ENCODE results near the gene FCHSD2.

Gene FCHSD2

DNA sequence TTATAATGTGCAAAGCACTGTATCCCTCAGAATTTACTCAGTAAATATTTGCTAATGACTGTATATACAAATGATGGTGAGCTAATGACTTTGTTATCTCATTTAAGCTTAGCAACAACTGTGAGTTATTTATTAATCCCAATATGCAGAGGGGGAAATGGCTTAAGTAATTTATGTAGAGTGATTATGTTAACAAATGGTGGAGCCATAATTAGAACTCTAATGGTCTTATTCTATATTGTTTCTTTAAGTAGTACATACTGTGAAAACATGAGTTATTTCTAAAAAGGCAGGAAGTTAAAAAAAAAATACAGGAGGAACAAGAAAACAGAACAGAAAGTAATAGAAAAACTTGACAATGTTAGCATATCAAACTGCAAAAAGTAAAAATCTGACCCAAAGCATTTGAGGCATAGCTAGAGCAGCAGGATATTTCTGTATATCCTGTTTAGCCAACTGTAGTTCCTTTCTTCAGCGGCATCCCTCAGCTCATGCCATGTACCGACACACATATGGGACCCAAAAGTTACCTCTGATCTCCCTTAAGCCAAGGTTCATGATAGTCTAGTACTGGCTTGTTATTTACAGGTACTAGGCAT lies 94.2 kb downstream of the FCHSD2 start:
- no peak for DNase-seq (ENCODE audit: extremely low spot score)
- ChIA-PET CTCF (interaction anchor here (0.7 to 1.5 kb wide), 2 partner anchors 144 to 189 kb away, joined by 7 to 14 read pairs; no protein-coding TSS in a partner anchor), POLR2A (no interaction called here)
- no peak for TF ChIP-seq SP1 (IDR thresholded peaks at IDR 0.05)
- TF ChIP-seq FOXA1 (IDR thresholded peaks at IDR 0.05): no peak
- no peak for TF ChIP-seq TARDBP (IDR thresholded peaks at IDR 0.05)
- no peak for TF ChIP-seq ARNT (IDR thresholded peaks at IDR 0.05)
- TF ChIP-seq BHLHE40 (IDR thresholded peaks at IDR 0.05; ENCODE audit: borderline replicate concordance): no peak
- no peak for TF ChIP-seq CTBP1 (IDR thresholded peaks at IDR 0.05; ENCODE audit: borderline replicate concordance)
- no peak for TF ChIP-seq FOXK2 (IDR thresholded peaks at IDR 0.05)
- no peak for TF ChIP-seq NFRKB (IDR thresholded peaks at IDR 0.05)
- no peak for TF ChIP-seq LEF1 (IDR thresholded peaks at IDR 0.05; ENCODE audit: borderline replicate concordance)

DNA sequence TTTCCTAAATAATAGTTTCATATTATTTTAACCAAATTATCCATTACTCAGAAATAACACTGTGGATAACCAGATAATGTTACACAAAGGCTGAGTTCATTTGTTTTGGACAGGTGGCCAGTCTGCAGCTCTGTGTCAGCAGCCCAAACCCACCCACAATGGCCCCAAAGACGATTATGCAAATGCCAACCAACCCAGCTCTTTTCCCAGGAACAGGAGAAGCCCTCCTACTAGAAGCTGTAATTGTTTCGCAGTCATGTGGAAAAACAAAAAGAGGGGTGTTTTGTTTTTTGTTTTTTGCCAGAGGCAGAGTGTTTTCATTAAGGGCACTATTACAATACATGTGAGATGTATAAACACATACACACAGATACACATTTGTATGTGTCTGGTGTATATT lies 102.1 kb downstream of the FCHSD2 start:
- no peak for TF ChIP-seq SUZ12 (IDR thresholded peaks at IDR 0.05)
- no peak for TF ChIP-seq NFRKB (IDR thresholded peaks at IDR 0.05)
- TF ChIP-seq SP1 (IDR thresholded peaks at IDR 0.05): no peak
- no peak for TF ChIP-seq ELF4 (IDR thresholded peaks at IDR 0.05)
- TF ChIP-seq TARDBP (IDR thresholded peaks at IDR 0.05): no peak
- no peak for TF ChIP-seq FOXA1 (IDR thresholded peaks at IDR 0.05)
- no peak for TF ChIP-seq CTBP1 (IDR thresholded peaks at IDR 0.05; ENCODE audit: borderline replicate concordance)
- TF ChIP-seq, protein P1, sequence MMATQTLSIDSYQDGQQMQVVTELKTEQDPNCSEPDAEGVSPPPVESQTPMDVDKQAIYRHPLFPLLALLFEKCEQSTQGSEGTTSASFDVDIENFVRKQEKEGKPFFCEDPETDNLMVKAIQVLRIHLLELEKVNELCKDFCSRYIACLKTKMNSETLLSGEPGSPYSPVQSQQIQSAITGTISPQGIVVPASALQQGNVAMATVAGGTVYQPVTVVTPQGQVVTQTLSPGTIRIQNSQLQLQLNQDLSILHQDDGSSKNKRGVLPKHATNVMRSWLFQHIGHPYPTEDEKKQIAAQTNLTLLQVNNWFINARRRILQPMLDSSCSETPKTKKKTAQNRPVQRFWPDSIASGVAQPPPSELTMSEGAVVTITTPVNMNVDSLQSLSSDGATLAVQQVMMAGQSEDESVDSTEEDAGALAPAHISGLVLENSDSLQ (IDR thresholded peaks at IDR 0.05): no peak
- no peak for TF ChIP-seq ARNT (IDR thresholded peaks at IDR 0.05)
- no peak for TF ChIP-seq LEF1 (IDR thresholded peaks at IDR 0.05; ENCODE audit: borderline replicate concordance)
- no peak for TF ChIP-seq ZNF384 (IDR thresholded peaks at IDR 0.05)
- TF ChIP-seq FOXK2 (IDR thresholded peaks at IDR 0.05): no peak
- no peak for TF ChIP-seq HDGF (IDR thresholded peaks at IDR 0.05; ENCODE audit: borderline replicate concordance)
- TF ChIP-seq FOXM1 (IDR thresholded peaks at IDR 0.05; ENCODE audit: borderline replicate concordance): no peak
- ChIA-PET CTCF (no interaction called here), POLR2A (no interaction called here)
- no peak for DNase-seq (ENCODE audit: extremely low spot score)

DNA sequence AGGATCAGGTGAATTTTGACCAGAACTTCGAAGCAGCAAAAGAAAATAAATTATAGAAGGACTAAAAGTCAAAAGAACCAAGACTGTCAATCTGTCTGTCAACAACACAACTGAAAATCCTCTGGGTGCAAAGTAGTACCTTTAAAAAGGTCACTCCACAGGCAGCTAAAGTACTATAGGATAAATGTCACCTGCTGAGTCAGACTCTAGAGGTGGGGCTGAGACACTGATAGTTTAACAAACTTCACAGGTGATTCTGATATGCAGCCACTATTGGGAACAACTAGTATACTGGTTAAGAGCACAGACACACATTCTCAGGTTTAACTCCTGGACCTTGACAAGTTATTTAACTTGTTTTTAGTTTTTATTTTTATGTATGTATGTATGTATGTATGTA lies 107.3 kb downstream of the FCHSD2 start:
- POLR2A ChIA-PET: no interaction called here
- CTCF ChIA-PET: interaction anchor here (0.7 kb wide), 1 partner anchor 207 kb away, joined by 3 read pairs; no protein-coding TSS in a partner anchor
- TF ChIP-seq TARDBP (IDR thresholded peaks at IDR 0.05) (no peak), ZNF384 (IDR thresholded peaks at IDR 0.05) (no peak), L3MBTL2 (conservative IDR thresholded peaks at IDR 0.05) (no peak), HDGF (IDR thresholded peaks at IDR 0.05; ENCODE audit: borderline replicate concordance) (no peak), ELF4 (IDR thresholded peaks at IDR 0.05) (no peak), BHLHE40 (IDR thresholded peaks at IDR 0.05; ENCODE audit: borderline replicate concordance) (no peak), NFRKB (IDR thresholded peaks at IDR 0.05) (no peak), SP1 (IDR thresholded peaks at IDR 0.05) (no peak)
- TF ChIP-seq, protein P1 (IDR thresholded peaks at IDR 0.05): no peak
- no peak for DNase-seq (ENCODE audit: extremely low spot score)

DNA sequence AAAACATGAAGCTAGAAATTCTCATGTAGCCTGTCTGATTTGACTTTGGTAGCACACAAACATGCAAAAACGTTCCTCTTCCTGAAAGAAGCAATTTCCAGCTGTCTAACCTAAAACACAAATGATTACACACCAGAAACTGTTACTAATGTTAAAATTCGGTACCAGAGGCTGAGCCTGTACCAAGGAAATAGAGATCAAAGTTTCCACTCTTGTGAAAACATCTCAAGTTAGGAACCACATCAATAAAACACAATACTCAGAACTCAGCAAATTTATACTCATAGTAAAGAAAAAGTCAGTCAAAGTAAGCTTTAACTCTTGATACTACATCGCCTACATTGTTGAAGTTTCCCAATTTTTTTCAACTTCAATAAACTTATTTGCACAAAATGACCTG lies 107.8 kb downstream of the FCHSD2 start:
- CTCF ChIA-PET: interaction anchor here (0.7 kb wide), 1 partner anchor 208 kb away, joined by 3 read pairs; no protein-coding TSS in a partner anchor
- TF ChIP-seq SUZ12 (IDR thresholded peaks at IDR 0.05) (no peak), FOXM1 (IDR thresholded peaks at IDR 0.05; ENCODE audit: borderline replicate concordance) (no peak), NFRKB (IDR thresholded peaks at IDR 0.05) (no peak), ZNF384 (IDR thresholded peaks at IDR 0.05) (no peak), FOXK2 (IDR thresholded peaks at IDR 0.05) (no peak), LEF1 (IDR thresholded peaks at IDR 0.05; ENCODE audit: borderline replicate concordance) (no peak), CTBP1 (IDR thresholded peaks at IDR 0.05; ENCODE audit: borderline replicate concordance) (no peak), HDGF (IDR thresholded peaks at IDR 0.05; ENCODE audit: borderline replicate concordance) (no peak), BHLHE40 (IDR thresholded peaks at IDR 0.05; ENCODE audit: borderline replicate concordance) (no peak), L3MBTL2 (conservative IDR thresholded peaks at IDR 0.05) (no peak), TARDBP (IDR thresholded peaks at IDR 0.05) (no peak), FOXA1 (IDR thresholded peaks at IDR 0.05) (no peak), SP1 (IDR thresholded peaks at IDR 0.05) (no peak), ELF4 (IDR thresholded peaks at IDR 0.05) (no peak), ARNT (IDR thresholded peaks at IDR 0.05) (no peak)
- TF ChIP-seq, protein P1 (IDR thresholded peaks at IDR 0.05): no peak
- no peak for DNase-seq (ENCODE audit: extremely low spot score)
- POLR2A ChIA-PET: no interaction called here

DNA sequence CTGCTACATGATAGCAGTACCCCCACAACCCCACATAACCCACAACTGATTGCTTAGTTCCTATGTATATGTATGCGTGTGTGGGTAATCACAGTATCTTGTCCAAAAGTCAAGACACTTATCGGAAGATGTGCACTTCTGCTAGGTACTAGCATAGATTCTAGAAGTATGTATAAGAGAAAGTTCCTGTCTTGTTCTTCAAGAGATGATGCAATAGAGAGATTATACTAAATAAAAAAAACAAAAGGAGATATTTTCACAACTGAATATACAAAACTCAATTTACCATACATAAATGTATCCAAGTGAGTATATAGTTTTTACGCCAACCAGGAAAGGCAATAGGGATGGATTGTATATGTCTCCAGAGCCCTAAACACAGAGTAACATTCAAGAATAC lies 112.0 kb downstream of the FCHSD2 start:
- no peak for DNase-seq (ENCODE audit: extremely low spot score)
- ChIA-PET CTCF (no interaction called here), POLR2A (no interaction called here)
- TF ChIP-seq FOXA1 (IDR thresholded peaks at IDR 0.05): no peak
- TF ChIP-seq LEF1 (IDR thresholded peaks at IDR 0.05; ENCODE audit: borderline replicate concordance): no peak
- TF ChIP-seq FOXM1 (IDR thresholded peaks at IDR 0.05; ENCODE audit: borderline replicate concordance): no peak
- TF ChIP-seq SUZ12 (IDR thresholded peaks at IDR 0.05): no peak
- no peak for TF ChIP-seq ZNF384 (IDR thresholded peaks at IDR 0.05)
- TF ChIP-seq FOXK2 (IDR thresholded peaks at IDR 0.05): no peak
- no peak for TF ChIP-seq L3MBTL2 (conservative IDR thresholded peaks at IDR 0.05)
- TF ChIP-seq TARDBP (IDR thresholded peaks at IDR 0.05): no peak
- TF ChIP-seq, protein P1 (IDR thresholded peaks at IDR 0.05): no peak
- TF ChIP-seq SP1 (IDR thresholded peaks at IDR 0.05): no peak
- no peak for TF ChIP-seq CTBP1 (IDR thresholded peaks at IDR 0.05; ENCODE audit: borderline replicate concordance)
- no peak for TF ChIP-seq NFRKB (IDR thresholded peaks at IDR 0.05)
- TF ChIP-seq ELF4 (IDR thresholded peaks at IDR 0.05): no peak
- TF ChIP-seq HDGF (IDR thresholded peaks at IDR 0.05; ENCODE audit: borderline replicate concordance): no peak
- TF ChIP-seq ARNT (IDR thresholded peaks at IDR 0.05): no peak
- no peak for TF ChIP-seq BHLHE40 (IDR thresholded peaks at IDR 0.05; ENCODE audit: borderline replicate concordance)
